HG02970 (cell line): ENCODE data around the gene MYO5C.
"Not testable (repeated sequence)": the region's sequence is repeated elsewhere in the genome, so short reads cannot be mapped to it uniquely, and the experiment has no call there.

Experiments
- ATAC-seq: cut with Tn5 transposase; IDR thresholded peaks from one replicate; pipeline ENCODE4 v1.9.1; 2021; ENCODE audit warnings: mild to moderate bottlenecking, moderate library complexity, moderate number of reproducible peaks; ENCODE audit not compliant: unreplicated experiment, low FRiP score

Gene MYO5C

DNA sequence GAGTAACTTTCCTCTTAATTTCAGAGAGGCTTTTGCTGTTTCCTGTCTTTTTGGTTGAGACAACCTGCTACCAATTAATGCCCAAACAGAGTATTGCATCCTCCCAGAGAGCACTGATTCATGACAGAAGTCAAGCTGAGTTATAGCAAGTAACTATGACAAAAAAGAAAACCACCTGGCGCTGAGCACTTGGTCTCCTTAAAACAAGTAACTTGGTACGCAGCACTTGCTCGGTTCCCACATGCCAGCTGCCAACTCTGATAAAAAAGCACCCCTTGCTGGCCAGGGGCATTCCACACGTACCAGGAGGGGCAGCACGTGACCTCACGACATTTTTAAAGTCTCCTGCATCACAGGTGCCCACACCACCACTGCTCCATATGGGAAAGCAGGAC lies 13.5 kb upstream of the MYO5C start:
- no peak for ATAC-seq

DNA sequence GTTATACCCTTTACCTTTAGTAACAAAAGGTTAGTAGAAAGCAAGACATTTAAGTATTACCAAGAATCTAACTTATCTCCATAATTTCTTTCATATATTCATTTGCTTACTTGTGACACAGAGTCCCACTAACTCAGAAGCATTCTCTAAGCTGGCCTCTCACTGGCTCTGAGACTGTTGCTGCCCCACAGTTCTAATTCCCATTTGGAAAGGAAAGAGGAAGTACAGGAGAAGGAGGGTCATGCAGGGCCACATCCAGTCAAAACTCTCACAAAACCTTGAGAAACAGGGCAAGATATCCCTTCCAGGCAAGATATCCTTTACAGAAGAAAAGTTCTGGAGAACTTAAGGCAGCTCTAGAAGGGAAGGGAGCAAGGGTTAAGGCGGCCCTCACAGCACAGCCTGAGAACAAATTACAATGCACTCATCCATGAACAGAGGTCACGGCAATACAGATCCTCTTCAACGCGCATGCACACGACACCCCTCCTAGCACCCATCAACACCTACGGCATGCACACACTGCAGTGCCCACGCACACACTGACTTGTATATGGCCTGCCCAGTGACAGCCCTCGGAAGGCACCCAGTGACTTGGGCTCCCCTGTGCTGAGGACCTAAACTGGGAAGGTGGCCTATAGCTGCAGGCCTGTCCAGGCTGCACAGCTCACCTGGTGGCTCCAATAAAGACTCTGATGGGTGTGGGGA lies 13.0 kb upstream of the MYO5C start:
- ATAC-seq, result no peak

GRCh38 chr15:52307847-52308246 lies 12.2 kb upstream of the MYO5C start:
- no peak for ATAC-seq

DNA sequence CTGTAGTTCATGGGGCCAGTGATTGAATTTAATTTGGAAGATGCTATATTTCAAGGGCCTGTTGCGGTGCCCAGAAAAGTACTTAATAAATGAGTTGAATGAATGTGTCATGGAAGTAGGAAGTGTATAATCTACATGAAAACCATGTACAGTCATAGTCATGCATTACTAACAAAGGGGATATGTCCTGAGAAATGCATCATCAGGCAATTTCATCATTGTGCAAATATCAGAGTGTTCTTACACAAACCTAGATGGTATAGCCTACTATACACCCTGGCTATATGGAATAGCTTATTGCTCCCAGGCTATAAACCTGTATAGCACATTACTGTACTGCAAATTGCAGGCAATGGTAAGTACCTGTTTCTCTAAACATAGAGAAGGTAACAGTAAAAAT lies 10.7 kb upstream of the MYO5C start:
- ATAC-seq, result no peak

DNA sequence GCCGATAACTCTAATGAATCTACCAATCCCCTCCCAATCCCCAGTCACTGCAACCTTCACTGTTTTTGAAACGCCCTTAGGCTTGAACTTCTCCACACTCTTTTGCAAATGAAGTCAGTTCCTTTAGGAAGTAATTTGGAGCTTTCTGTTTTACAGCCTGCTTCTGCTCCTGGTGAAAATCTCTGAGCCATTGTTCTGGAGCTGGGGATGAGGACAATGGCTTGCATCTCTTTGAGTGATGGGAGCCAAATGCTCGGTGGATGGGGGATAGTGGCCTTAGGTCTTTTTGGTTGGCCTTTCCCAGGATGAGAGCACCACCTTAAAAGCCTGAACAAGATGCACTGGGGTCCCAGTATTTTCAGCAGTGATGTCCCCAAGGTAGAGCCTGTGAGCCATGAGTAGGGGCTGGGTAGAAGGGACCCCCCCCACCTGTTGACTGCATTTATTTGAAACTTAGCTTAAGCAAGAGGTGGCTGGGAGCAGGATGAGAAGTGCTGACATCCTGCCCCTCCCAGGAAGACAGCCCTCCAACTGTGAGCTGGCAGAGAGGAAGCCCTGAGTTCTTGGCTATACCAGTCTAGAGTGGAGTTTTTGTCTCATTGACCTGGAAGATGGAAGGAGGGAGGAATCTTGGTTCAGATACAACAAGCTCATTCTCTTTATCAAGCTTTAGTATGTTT lies 7.6 kb upstream of the MYO5C start:
- no peak for ATAC-seq

DNA sequence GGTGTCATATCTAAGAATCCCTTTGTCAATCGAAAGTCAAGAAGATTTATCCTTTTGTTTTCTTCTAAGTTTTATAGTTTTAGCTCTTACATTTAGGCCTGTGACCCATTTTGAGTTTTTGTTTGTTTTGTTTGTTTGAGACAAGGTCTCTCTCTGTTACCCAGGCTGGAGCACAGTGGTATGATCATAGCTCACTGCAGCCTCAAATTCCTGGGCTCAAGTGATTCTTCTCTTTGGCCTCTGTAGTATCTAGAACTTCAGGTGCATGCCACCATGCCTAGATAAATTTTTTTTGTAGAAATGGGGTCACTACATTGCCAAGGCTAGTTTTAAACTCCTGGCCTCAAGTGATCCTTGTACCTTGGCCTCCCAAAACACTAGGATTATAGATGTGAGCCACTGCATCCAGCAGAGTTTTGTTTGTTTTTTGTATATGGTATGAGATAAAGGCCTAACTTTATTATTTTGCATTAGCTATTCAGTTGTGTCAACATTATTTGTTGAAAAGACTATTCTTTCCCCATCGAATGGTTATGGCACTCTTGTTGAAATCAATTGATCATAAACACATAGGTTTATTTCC lies 5.8 kb upstream of the MYO5C start:
- ATAC-seq, result no peak

DNA sequence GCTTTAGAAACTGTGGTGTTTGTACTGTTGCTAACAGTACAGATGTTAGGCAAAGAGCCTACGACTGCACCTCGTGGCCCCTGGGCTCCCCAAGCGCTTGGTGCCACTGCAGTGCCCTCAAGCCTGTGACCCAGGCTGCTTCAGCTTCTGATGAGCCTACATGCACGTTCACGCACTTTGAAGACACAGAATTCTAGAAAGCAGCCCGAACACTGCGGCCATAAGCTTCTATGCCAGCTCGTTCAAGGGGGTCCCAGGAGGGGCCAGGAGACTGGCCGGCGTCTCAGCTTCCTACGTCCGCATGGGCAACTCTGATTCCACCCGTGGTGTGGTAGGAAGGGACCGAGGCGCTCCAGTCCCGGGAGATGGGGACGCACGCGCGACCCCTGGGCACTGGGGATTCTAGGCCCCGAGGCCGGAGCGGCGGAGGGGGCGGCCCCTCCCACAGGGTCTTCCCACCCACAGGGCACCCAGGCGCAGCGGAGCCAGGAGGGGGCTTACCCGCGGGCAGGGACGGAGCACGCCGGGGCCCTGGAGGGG lies 653 bp downstream of the MYO5C start:
- no peak for ATAC-seq

DNA sequence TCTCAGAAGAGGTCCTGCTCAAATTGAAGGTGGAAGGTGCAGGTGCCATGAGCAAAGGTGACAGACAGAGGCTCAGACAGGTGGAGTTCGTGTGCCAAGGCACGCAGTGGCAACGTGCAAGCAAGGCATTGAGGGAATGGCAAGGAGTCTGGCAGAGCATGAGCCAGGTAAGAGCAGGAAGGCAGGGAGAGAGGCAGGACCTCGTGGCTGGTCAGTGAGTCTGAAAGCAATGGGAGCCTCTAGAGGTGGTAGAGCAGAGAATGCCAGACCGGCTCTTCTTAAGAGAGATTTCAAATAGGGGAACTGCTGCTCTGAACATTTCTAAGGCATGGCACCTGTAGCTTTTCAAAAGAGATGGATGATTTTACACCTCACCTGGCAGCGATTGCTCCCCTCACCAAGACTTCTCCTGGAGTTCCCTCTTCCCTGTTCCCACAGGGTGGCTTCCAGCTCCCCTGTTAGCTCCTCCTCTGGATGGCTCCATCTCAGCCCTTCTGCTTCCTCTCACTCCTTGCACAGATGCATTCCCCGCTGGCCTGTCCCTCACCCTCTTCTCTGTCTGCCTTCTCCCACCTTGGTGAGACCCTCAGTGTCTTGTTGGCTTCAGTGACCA lies 2.7 kb downstream of the MYO5C start:
- ATAC-seq, result no peak

GRCh38 chr15:52291204-52291603 lies 4.4 kb downstream of the MYO5C start:
- ATAC-seq, result no peak

DNA sequence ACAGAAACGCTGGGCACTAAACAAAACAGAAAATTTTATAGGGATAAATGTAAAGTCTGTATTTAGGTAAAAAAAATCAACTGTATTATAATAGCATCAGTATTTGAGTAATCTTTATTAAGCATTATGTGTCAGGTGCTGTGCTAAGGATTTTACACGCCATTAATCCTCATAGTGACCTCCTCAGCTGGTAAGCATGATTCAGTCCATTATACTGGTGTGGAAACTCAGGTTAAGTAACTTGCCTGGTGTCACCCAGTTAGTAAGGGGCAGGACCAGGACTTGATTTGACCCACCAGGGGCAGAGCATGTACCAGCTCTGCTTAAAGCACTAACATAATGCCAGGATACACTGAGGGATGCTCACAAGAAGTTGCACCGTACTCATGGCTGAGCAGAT lies 4.8 kb downstream of the MYO5C start:
- ATAC-seq, result no peak

- no peak for ATAC-seq
These were observed 5.3 kb downstream of the MYO5C start for GRCh38 chr15:52290329-52290728.

DNA sequence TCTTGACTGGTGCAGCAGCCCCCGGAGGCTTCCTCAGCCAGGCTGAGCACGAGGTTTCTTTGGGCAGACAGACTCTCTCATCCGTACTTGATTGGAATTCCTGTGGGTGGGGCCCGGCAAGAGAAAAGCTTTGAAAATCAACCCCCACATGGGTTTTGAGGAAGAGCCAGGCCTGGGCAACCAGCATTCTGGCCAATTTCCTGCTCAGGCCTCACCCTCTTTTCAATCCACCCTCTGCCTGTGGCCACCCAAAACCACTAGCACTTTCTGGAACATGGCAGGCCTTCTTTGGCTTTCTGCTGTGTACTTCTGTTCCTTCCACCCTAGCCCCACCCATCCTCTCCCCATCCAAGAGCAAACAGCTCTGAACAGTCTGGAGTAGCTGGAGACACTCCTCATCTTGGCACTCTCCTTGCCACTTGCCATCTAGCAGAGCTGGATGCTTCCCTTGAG lies 5.9 kb downstream of the MYO5C start:
- ATAC-seq, result no peak

GRCh38 chr15:52288986-52289385 lies 6.6 kb downstream of the MYO5C start:
- ATAC-seq, result no peak

DNA sequence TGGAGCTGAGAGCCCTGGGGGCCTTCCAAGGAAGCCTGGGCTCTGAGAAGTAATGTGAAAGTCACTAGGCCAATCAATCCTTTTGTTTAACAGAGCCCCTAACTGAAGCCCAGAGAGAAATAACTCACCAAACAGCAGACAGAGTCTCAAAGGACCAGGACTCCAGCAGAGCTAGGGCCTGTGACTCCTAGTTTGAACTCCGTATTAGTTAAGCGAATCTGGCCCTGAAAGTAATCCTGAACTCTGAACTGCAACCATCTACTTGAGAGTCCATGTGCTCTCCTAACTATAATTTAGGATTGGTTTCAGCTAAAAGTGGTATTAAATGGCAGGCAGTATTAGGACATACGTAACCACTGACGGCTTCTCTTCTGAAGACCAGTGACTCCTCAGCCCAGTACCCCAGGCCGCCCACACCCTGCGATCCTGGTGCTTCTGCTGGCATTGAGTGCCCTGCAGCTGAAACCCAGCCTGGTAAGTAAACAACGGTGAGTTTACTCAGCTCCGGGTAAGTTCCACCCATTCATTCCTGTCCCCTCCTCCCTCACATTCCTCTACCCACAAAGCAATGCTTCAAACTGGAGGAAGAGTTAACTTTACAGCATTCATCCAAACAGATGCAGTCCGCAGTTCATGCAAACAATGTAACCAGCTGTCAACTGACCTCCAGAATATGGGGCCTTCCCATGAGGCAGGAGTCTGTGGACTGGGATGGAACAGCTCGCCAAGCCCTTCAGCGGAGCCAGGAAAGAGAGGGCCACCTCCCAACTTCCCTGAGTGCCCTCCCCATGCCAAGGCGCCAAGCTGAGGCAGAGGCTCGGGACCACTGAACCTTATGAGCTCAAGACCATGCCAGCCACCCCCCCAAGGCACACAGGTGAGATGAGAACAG lies 7.3 kb downstream of the MYO5C start:
- ATAC-seq, result no peak

- ATAC-seq, result no peak
These were observed 8.5 kb downstream of the MYO5C start for GRCh38 chr15:52287114-52287513.

- ATAC-seq, result not testable (repeated sequence)
These were observed 9.7 kb downstream of the MYO5C start for GRCh38 chr15:52285941-52286340.

GRCh38 chr15:52284164-52284563 lies 11.4 kb downstream of the MYO5C start:
- no peak for ATAC-seq

GRCh38 chr15:52283281-52283680 lies 12.3 kb downstream of the MYO5C start:
- no peak for ATAC-seq

- ATAC-seq, result no peak
These were observed 13.2 kb downstream of the MYO5C start for GRCh38 chr15:52282418-52282817.
